ENCODE results near the gene BCAS4. TPM values are rescaled to one million over a fixed set of nuclear protein-coding genes. Genes with fewer than 3 reads are reported as not detected.

BCAS4 gene
- total RNA-seq, 1 donor from 2014 or later = 3.9 TPM

- ATAC-seq (no peak), DNase-seq (no peak)
- Histone ChIP-seq H3K27ac (no peak overlapping the region), H3K4me1 (no peaks in the 10 kb centered on the region), H3K36me3 (peaks cover 5% of the 10 kb centered on the region), H3K27me3 (ENCODE audit: low read depth) (no peaks in the 10 kb centered on the region), H3K4me3 (no peak overlapping the region), H3K9me3 (no peaks in the 10 kb centered on the region)
- no peak for TF ChIP-seq CTCF (IDR thresholded peaks at IDR 0.05)
- intact Hi-C loops (cut with DNase I) = no loop called here
These were observed 89.0 kb downstream of the BCAS4 start for GRCh38 chr20:50883856-50884255.

- H3K36me3 ChIP-seq = peaks cover 17% of the 10 kb centered on the region
- DNase-seq = no peak
- TF ChIP-seq CTCF (IDR thresholded peaks at IDR 0.05) = no peak
These were observed 90.2 kb downstream of the BCAS4 start for GRCh38 chr20:50885068-50885467.

GRCh38 chr20:50885781-50886180, 90.9 kb downstream of the BCAS4 start:
- ATAC-seq = no peak
- peaks cover 24% of the 10 kb centered on the region for H3K36me3 ChIP-seq
- TF ChIP-seq CTCF (IDR thresholded peaks at IDR 0.05) = no peak
- no peaks in the 10 kb centered on the region for H3K4me1 ChIP-seq
- H3K4me3 ChIP-seq = no peak overlapping the region
- no peak overlapping the region for H3K27ac ChIP-seq
- no peaks in the 10 kb centered on the region for H3K27me3 ChIP-seq (ENCODE audit: low read depth)
- no peaks in the 10 kb centered on the region for H3K9me3 ChIP-seq
- DNase-seq = no peak
- intact Hi-C loops (cut with DNase I) = no loop called here

More at GRCh38 chr20:50885068-50885467, 90.2 kb downstream of the BCAS4 start:
- H3K4me3 ChIP-seq = no peak overlapping the region
- intact Hi-C loops (cut with DNase I) = no loop called here
- no peak for ATAC-seq
- no peaks in the 10 kb centered on the region for H3K27me3 ChIP-seq (ENCODE audit: low read depth)
- no peaks in the 10 kb centered on the region for H3K4me1 ChIP-seq
- no peaks in the 10 kb centered on the region for H3K9me3 ChIP-seq
- no peak overlapping the region for H3K27ac ChIP-seq

GRCh38 chr20:50886184-50886790, 91.4 kb downstream of the BCAS4 start:
- intact Hi-C loops (cut with DNase I) = no loop called here
- Histone ChIP-seq H3K4me1 (no peaks in the 10 kb centered on the region), H3K27me3 (ENCODE audit: low read depth) (no peaks in the 10 kb centered on the region), H3K27ac (no peak overlapping the region), H3K9me3 (no peaks in the 10 kb centered on the region), H3K4me3 (no peak overlapping the region), H3K36me3 (peaks cover 29% of the 10 kb centered on the region)
- no peak for TF ChIP-seq CTCF (IDR thresholded peaks at IDR 0.05)
- DNase-seq = no peak
- ATAC-seq = no peak

- no peaks in the 10 kb centered on the region for H3K27me3 ChIP-seq (ENCODE audit: low read depth)
- H3K4me3 ChIP-seq = no peak overlapping the region
- TF ChIP-seq CTCF (IDR thresholded peaks at IDR 0.05) = no peak
- intact Hi-C loops (cut with DNase I) = no loop called here
- H3K27ac ChIP-seq = no peak overlapping the region
- H3K4me1 ChIP-seq = no peaks in the 10 kb centered on the region
- ATAC-seq (no peak), DNase-seq (no peak)
- peaks cover 42% of the 10 kb centered on the region for H3K36me3 ChIP-seq
- H3K9me3 ChIP-seq = no peaks in the 10 kb centered on the region
These were observed 92.7 kb downstream of the BCAS4 start for GRCh38 chr20:50887576-50887975.

All from lower lobe of right lung (tissue), 2 donors.